NCI-H1436 treated with DMSO at 0.1 percent for 48 hours (cell line): ENCODE measurements around the gene KRTAP10-2.
"Not testable (repeated sequence)": the region's sequence is repeated elsewhere in the genome, so short reads cannot be mapped to it uniquely, and the experiment has no call there.

ENCODE experiments used
- DNase-seq: peaks from one replicate; lab custom pipeline; 2025; lab: John Stamatoyannopoulos, UW

KRTAP10-2 gene

GRCh38 chr21:44551340-44551961, at the start of gene KRTAP10-2:
Gene KRTAP10-2 (minus strand): TSS chr21:44551505. CDS start chr21:44551458, 47 bp downstream.
- no peak for DNase-seq

GRCh38 chr21:44601091-44601490, 49.8 kb upstream of the KRTAP10-2 start:
- DNase-seq, result not testable (repeated sequence)

- DNase-seq, result not testable (repeated sequence)
These were observed 49.0 kb upstream of the KRTAP10-2 start, which contains the start of gene KRTAP10-7 for GRCh38 chr21:44600118-44600978. Gene KRTAP10-7 (plus strand): TSS chr21:44600597. CDS start chr21:44600622, 25 bp downstream.

GRCh38 chr21:44599264-44600029, 48.1 kb upstream of the KRTAP10-2 start:
- DNase-seq, result no peak

- no peak for DNase-seq
These were observed 46.8 kb upstream of the KRTAP10-2 start for GRCh38 chr21:44598061-44598460.

GRCh38 chr21:44596068-44596725, 44.9 kb upstream of the KRTAP10-2 start:
- no peak for DNase-seq

GRCh38 chr21:44595524-44595923, 44.2 kb upstream of the KRTAP10-2 start:
- no peak for DNase-seq

GRCh38 chr21:44594406-44594916, 43.2 kb upstream of the KRTAP10-2 start:
- no peak for DNase-seq

- DNase-seq, result no peak
These were observed 42.5 kb upstream of the KRTAP10-2 start for GRCh38 chr21:44593598-44594405.

GRCh38 chr21:44592446-44593311, 41.4 kb upstream of the KRTAP10-2 start, which contains the start of gene KRTAP10-6:
Gene KRTAP10-6 (minus strand): TSS chr21:44592505. CDS start chr21:44592484, 21 bp downstream.
- DNase-seq, result no peak

GRCh38 chr21:44591801-44592130, 40.5 kb upstream of the KRTAP10-2 start:
- not testable (repeated sequence) for DNase-seq

GRCh38 chr21:44590897-44591800, 39.8 kb upstream of the KRTAP10-2 start:
- not testable (repeated sequence) for DNase-seq

GRCh38 chr21:44590311-44590721, 39.0 kb upstream of the KRTAP10-2 start:
- no peak for DNase-seq

- DNase-seq, result no peak
These were observed 38.4 kb upstream of the KRTAP10-2 start for GRCh38 chr21:44589586-44590305.

- no peak for DNase-seq
These were observed 37.8 kb upstream of the KRTAP10-2 start for GRCh38 chr21:44589094-44589493.

GRCh38 chr21:44585892-44586291, 34.6 kb upstream of the KRTAP10-2 start:
- no peak for DNase-seq

GRCh38 chr21:44583800-44584147, 32.5 kb upstream of the KRTAP10-2 start:
- DNase-seq, result no peak
